ENCODE measurements around the gene FOSB.

- TF ChIP-seq CTCF (IDR thresholded peaks at IDR 0.05; ENCODE audit: low read depth, low read length) (no peak), EZH2phosphoT487 (IDR thresholded peaks at IDR 0.05; ENCODE audit: low read depth) (no peak)
Measured at GRCh38 chr19:45517238-45517637, 49.4 kb downstream of the FOSB start.

Data from OCI-LY3 (cell line).